Kidney epithelial cell (primary cell): ENCODE measurements around the gene TMEM225B. TPM values are rescaled to one million over a fixed set of nuclear protein-coding genes. Genes with fewer than 3 reads are reported as not detected.
"Not testable (repeated sequence)": the region's sequence is repeated elsewhere in the genome, so short reads cannot be mapped to it uniquely, and the experiment has no call there.

ENCODE experiments used
- DNase-seq: peaks from one replicate; pipeline ENCODE4 v3.0.0-alpha.2; 2010; ENCODE audit warnings: low read depth
- H3K27me3 ChIP-seq: 2 replicates; pipeline ENCODE4 v1.6.0; 2011; ENCODE audit warnings: low read length; ENCODE audit not compliant: control insufficient read depth, insufficient read depth
- H3K36me3 ChIP-seq: 2 replicates; pipeline ENCODE4 v1.5.1; 2011; ENCODE audit warnings: low read length; ENCODE audit not compliant: control insufficient read depth, insufficient read depth
- H3K4me3 ChIP-seq: 2 replicates; pipeline ENCODE4 v1.5.1; 2011; ENCODE audit warnings: low read depth, mild to moderate bottlenecking, control low read depth, low read length
- total RNA-seq: library from RNA; depleted of rRNA; stranded (reverse); fragments of >200 nt; gene quantifications from 2 replicates; pipeline ENCODE4 v1.2.3, GENCODE V29; 2015
- TF ChIP-seq, protein P1 (sequence below): IDR thresholded peaks from 2 replicates; pipeline ENCODE4 v1.5.1; 2011; ENCODE audit warnings: mild to moderate bottlenecking, moderate library complexity, low read length, control low read depth, inconsistent platforms; ENCODE audit not compliant: insufficient read depth, poor library complexity, severe bottlenecking

The TMEM225B gene
- total RNA-seq, 1 donor from 2014 or later, result not detected

DNA sequence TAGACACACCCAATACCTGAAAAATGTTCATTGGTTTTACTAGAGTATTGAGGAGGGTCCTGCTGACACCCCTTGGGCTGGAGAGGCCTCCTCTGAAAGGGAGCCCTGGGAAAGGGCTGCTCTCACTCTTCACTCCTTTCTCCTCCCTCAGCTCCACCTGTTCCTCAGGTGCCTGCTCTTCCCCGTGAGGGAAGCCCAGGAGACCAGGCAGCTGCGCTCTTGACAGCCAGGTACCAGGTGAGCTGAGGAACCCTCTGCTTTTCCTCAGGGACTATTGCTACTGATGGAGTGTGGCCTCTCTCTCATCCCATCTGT is 36.4 kb upstream of the TMEM225B start:
- TF ChIP-seq, protein P1, sequence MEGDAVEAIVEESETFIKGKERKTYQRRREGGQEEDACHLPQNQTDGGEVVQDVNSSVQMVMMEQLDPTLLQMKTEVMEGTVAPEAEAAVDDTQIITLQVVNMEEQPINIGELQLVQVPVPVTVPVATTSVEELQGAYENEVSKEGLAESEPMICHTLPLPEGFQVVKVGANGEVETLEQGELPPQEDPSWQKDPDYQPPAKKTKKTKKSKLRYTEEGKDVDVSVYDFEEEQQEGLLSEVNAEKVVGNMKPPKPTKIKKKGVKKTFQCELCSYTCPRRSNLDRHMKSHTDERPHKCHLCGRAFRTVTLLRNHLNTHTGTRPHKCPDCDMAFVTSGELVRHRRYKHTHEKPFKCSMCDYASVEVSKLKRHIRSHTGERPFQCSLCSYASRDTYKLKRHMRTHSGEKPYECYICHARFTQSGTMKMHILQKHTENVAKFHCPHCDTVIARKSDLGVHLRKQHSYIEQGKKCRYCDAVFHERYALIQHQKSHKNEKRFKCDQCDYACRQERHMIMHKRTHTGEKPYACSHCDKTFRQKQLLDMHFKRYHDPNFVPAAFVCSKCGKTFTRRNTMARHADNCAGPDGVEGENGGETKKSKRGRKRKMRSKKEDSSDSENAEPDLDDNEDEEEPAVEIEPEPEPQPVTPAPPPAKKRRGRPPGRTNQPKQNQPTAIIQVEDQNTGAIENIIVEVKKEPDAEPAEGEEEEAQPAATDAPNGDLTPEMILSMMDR, result no peak
- H3K27me3 ChIP-seq, result no peaks in the 10 kb centered on the region
- DNase-seq, result no peak
- no peak overlapping the region for H3K4me3 ChIP-seq
- H3K36me3 ChIP-seq, result peaks cover 3% of the 10 kb centered on the region

DNA sequence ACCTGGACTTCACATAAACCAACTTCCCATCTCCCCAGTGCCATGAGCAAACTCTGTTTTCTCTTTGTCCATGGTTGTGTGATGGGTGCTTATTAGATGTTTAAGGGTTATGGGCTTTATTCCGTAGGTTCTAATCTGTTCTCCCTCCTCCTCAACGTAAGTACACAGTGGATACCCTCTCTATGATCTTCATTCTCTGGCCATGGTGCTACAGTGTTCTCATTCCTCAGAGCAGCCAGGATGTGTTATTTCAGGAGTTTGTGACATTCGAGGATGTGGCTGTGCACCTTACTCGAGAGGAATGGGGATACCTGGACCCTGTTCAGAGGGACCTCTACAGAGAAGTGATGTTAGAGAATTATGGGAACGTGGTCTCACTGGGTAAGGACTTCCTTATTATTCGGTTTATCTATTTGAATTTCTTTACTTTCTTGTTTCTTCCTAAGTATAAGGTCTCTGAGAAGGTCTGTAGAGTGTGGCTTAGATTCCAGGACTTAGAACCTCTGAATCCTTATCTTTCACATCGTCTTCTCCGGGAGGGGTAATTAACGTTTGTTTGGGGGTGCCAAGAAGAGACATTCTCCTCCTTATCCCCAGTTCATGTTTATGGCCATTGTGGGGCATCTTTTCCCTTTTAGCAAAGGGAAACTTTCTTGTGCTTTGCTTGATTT is 35.8 kb upstream of the TMEM225B start:
- no peak for DNase-seq
- TF ChIP-seq, protein P1, result no peak
- no peak overlapping the region for H3K4me3 ChIP-seq
- H3K27me3 ChIP-seq, result no peaks in the 10 kb centered on the region
- peaks cover 3% of the 10 kb centered on the region for H3K36me3 ChIP-seq

DNA sequence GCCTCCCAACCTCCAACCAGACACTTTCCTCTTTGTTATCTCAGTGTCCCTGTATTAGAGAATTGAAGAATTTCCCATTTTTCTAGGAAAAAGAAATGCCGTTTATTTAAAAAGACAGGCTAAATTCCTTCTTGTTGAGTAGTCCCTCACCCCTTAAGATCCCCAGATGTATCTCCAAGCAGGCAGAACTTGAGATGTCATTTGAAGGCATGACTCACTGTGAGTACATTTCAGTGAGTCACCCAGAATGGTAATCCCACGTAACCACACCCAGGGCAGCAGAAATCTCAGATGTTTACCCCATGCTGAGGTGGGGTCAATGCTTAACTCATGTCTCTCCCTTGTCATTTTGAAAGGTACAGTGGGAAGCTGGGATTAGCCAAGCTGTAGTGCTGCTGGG is 35.2 kb upstream of the TMEM225B start:
- Histone ChIP-seq H3K4me3 (no peak overlapping the region), H3K36me3 (peaks cover 3% of the 10 kb centered on the region), H3K27me3 (no peaks in the 10 kb centered on the region)
- TF ChIP-seq, protein P1, result no peak
- DNase-seq, result peak; percentile 98

DNA sequence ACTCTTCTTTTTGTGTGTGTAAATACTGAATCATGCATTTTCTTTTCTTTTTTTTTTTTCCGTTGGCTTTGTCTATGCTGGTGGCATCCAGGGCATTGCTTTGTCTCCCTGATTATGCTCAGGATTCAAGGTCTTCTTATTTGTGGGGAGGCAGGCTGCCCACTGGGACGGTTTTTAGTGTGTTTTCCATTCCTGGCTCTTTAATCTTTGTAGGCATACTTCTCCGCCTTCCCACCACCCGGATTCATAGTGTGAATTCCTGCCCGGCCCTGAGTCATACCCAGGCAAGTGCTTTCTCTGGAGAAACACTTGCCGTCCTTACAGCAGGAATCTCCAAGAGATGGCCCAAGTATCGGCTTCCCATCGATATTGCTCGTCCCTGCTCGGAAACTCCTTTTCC is 34.4 kb upstream of the TMEM225B start:
- Histone ChIP-seq H3K36me3 (peaks cover 3% of the 10 kb centered on the region), H3K4me3 (no peak overlapping the region), H3K27me3 (no peaks in the 10 kb centered on the region)
- DNase-seq, result peak; percentile 9
- TF ChIP-seq, protein P1, result no peak

DNA sequence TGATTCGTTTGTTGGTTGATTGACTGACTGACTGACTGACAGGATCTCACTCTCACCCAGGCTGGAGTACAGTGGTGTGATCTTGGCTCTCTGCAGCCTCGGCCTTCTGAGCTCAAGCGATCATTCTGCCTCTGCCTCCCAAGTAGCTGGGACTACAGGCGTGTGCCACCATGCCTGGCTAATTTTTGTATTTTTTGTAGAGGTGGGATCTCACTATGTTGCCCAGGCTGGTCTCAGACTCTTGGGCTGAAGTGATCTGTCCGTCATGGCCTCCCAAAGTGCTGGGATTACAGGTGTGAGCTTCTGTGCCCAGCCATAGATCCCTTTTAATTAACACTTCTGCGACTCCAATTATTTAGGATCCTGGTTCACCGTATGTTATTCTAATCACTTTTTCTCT is 29.3 kb upstream of the TMEM225B start:
- not testable (repeated sequence) for DNase-seq, H3K27me3 ChIP-seq, H3K4me3 ChIP-seq, H3K36me3 ChIP-seq

DNA sequence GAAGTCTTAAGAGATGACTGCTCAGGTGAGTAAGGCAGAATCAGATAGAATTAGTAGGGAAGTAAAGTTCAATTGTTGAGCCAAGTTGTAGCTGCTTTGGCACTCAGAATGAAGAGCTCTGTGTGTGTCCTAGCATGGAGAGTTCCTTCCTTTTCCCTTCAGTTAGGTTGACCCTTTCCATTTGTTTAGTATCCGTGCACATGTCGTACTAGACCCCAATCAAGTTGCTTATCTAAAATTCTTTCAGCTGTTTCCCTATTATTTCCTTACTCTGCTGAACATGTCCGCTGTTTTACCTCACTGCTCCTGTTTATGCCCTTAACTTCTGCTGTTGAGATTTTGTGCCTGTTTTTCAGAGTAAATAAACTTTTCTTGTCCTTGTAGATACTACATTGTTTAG is 26.3 kb upstream of the TMEM225B start:
- no peaks in the 10 kb centered on the region for H3K27me3 ChIP-seq
- peaks cover 2% of the 10 kb centered on the region for H3K36me3 ChIP-seq
- TF ChIP-seq, protein P1, result no peak
- H3K4me3 ChIP-seq, result no peak overlapping the region
- DNase-seq, result no peak
